GM18520 (cell line): Measurements from ENCODE around the gene ARMCX6.
"Not testable (repeated sequence)": the region's sequence is repeated elsewhere in the genome, so short reads cannot be mapped to it uniquely, and the experiment has no call there.

Experiments
- ATAC-seq: cut with Tn5 transposase; IDR thresholded peaks from one replicate; pipeline ENCODE4 v1.9.1; 2021; ENCODE audit not compliant: unreplicated experiment

Gene ARMCX6

GRCh38 chrX:101617211-101618191, at the start of gene ARMCX6:
TSS of gene ARMCX6 (minus strand) at chrX:101618000. CDS start at chrX:101616620, 1,380 bp downstream.
- peak; percentile 93 for ATAC-seq

- peak; percentile 52 for ATAC-seq
These were observed 41.8 kb upstream of the ARMCX6 start, which contains the start of gene ARMCX2 for GRCh38 chrX:101659601-101660063. TSS of gene ARMCX2 (minus strand) at chrX:101659850. CDS start at chrX:101657588, 2,262 bp downstream.

- ATAC-seq = no peak
These were observed 41.1 kb upstream of the ARMCX6 start for GRCh38 chrX:101658661-101659491.

- no peak for ATAC-seq
These were observed 39.7 kb upstream of the ARMCX6 start for GRCh38 chrX:101657495-101657894.

GRCh38 chrX:101656817-101657216, 39.0 kb upstream of the ARMCX6 start:
- ATAC-seq = no peak

GRCh38 chrX:101655534-101655933, 37.7 kb upstream of the ARMCX6 start:
- ATAC-seq = no peak

GRCh38 chrX:101647716-101648115, 29.9 kb upstream of the ARMCX6 start:
- not testable (repeated sequence) for ATAC-seq

GRCh38 chrX:101642093-101642492, 24.3 kb upstream of the ARMCX6 start:
- no peak for ATAC-seq

- ATAC-seq = no peak
These were observed 21.8 kb upstream of the ARMCX6 start for GRCh38 chrX:101639583-101639982.

- no peak for ATAC-seq
These were observed 1.6 kb upstream of the ARMCX6 start for GRCh38 chrX:101619364-101619763.

- no peak for ATAC-seq
These were observed 12.1 kb downstream of the ARMCX6 start for GRCh38 chrX:101605728-101606127.

- no peak for ATAC-seq
These were observed 12.7 kb downstream of the ARMCX6 start for GRCh38 chrX:101605146-101605545.

GRCh38 chrX:101602077-101602476, 15.7 kb downstream of the ARMCX6 start:
- ATAC-seq = no peak

- ATAC-seq = not testable (repeated sequence)
These were observed 18.2 kb downstream of the ARMCX6 start for GRCh38 chrX:101599592-101599991.

GRCh38 chrX:101595739-101596419, 21.9 kb downstream of the ARMCX6 start:
- peak; percentile 98 for ATAC-seq
